Colon (tissue), 2 donors: ENCODE measurements around the gene MARCOL.
"Not testable (repeated sequence)": the region's sequence is repeated elsewhere in the genome, so short reads cannot be mapped to it uniquely, and the experiment has no call there.

Source experiments
- FAIRE-seq: peaks from 2 replicates; lab custom pipeline; 2012; peaks lifted over from hg19 to GRCh38; lab: Jason Lieb, UNC
- donor health status: control.
- donor health status: control.

Gene MARCOL

GRCh38 chr5:148268566-148268965, 30.2 kb downstream of the MARCOL start, which contains the start of gene SPINK13:
Gene SPINK13, plus strand, starts transcription at chr5:148268794. Its CDS starts 1,279 bp downstream, at chr5:148270073.
- no peak for FAIRE-seq

DNA sequence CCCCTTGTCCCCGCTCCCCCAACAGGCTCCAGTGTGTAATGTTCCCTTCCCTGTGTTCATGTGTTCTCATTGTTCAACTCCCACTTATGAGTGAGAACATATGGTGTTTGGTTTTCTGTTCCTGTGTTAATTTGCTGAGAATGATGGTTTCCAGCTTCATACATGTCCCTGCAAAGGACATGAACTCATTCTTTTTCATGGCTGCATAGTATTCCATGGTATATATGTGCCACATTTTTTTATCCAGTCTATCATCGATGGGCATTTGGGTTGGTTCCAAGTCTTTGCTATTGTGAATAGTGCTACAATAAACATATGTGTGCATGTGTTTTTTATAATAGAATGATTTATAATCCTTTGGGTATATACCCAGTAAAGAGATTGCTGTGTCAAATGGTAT, 36.8 kb downstream of the MARCOL start:
- not testable (repeated sequence) for FAIRE-seq

DNA sequence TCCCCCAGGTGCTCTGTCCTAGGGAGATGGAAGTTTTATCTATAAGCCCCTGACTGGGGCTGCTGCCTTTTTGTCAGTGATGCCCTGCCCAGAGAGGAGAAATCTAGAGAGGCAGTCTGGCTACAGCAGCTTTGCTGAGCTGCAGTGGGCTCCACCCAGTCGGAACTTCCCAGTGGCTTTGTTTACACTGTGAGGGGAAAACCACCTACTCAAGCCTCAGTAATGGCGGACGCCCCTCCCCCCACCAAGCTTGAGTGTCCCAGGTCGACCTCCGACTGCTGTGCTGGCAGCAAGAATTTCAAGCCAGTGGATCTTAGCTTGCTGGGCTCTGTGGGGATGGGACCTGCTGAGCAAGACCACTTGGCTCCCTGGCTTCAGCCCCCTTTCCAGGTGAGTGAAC, 42.6 kb downstream of the MARCOL start:
- FAIRE-seq = not testable (repeated sequence)

DNA sequence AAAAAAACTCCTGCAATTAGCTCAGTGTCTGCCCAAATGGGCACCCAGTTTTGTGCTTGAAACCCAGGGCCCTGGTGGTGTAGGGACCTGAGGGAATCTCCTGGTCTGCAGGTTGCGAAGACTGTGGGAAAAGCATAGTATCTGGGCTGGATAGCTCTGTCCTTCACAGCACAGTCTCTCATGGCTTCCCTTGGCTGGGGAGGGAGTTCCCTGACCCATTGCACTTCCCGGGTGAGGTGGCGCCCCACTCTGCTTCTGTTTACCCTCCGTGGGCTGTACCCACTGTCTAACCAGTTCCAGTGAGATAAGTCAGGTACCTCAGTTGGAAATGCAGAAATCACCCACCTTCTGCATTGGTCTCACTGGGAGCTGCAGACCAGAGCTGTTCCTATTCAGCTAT, 43.0 kb downstream of the MARCOL start:
- FAIRE-seq = not testable (repeated sequence)

- no peak for FAIRE-seq
These were observed 52.2 kb downstream of the MARCOL start for GRCh38 chr5:148290271-148291195.
